DMS153 (cell line): ENCODE measurements around the gene NOS2.
"Not testable (repeated sequence)": the region's sequence is repeated elsewhere in the genome, so short reads cannot be mapped to it uniquely, and the experiment has no call there.

Source experiments
- DNase-seq: peaks from one replicate; lab custom pipeline; 2025; lab: John Stamatoyannopoulos, UW

The NOS2 gene

DNA sequence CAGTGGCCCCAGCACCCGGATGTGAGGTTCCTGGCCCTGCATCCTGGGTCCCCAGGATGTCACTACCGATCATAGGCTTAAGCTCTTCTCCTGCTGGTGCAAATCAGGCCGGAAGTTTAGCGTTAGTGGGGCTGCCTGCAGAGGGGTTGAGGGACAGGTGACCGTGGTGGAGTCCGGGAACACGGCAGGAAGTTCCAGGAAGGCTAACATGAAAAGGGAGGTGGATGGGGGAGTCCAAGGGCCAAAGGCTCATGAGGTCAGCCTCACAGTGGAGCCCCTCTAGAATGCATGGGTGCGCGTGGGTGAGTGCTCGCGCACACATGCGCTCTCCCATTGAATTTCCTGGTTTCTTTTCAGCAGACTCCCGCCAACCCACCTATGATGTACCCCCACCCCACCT lies 46.6 kb downstream of the NOS2 start:
- DNase-seq, result not testable (repeated sequence)

DNA sequence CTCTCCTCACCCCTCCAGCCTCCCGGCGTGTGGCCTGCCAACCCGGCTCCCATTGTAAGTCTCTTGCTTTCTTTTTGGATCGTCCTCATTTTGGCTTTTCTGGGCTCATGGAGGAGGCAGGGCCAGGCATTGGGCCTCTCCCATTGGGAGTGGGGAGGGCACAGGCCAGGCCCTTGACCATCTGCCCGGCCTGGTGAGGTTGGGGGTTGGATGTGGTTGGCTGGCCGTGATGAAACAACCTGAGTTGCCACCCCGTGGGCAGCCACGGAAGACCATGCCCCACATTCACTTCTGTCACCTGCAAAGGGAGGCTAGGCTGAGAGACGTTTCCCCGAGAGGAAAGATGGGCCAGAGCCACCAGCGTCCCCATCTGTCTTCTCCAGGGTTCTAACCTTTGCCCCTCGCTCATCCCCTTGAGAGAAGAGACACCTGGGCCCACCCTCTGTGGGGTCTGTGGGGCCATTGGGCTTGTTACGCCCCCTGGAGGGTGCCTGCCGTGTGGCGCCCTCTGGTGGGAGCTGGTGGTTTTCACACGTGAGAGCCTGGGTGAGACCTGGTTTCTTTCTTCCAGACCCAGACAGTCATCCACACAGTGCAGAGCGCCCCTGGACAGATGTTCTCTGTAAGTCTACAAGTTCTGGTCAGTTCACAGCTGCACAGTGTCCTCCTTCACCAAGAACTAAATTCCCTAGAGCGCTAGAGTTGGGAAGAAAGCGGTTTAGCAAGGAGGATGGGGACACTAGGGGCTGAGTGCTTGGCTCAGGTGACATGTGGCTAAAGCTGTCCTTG lies 47.3 kb downstream of the NOS2 start:
- DNase-seq, result not testable (repeated sequence)

DNA sequence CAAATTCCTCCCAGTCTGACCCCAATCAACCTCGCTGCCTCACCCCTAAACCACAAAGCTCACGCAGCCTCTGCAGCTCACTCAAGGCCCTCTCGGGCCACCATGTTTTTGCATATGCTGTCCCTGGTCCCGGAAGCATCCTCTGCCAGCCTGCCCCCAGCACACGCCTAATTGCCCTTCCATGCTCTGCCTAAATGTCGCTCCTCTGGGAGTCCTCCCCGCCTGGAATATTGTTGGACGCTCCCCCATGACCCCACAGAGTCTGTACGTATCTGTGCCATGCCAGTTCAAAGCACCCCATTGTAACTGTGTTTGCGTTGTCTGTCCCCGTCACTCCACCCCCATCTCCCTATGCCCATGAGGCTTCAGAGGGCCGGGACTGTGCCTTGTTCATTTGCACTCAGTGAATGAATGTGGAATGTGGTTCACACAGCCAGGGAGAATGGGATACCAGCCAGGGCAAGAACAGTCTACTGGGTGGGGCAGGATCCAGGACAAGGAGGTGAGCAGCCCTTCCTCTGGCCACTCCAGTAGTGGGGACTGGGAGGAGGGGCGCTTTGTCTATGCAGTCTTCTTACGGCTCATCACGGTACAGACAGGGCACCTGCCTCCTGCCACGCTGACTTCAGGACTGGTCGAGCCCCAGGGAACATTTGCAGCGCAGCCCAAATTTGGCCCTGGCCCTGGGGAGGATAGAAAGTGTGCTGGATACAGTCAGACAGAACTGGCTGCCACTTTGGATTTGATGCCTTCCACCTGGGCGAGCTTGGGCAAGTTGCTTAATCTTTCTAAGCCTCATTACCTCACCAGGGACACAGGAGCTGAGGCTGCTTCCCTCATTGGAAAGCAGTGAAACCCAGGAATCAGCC lies 48.5 kb downstream of the NOS2 start:
- no peak for DNase-seq

DNA sequence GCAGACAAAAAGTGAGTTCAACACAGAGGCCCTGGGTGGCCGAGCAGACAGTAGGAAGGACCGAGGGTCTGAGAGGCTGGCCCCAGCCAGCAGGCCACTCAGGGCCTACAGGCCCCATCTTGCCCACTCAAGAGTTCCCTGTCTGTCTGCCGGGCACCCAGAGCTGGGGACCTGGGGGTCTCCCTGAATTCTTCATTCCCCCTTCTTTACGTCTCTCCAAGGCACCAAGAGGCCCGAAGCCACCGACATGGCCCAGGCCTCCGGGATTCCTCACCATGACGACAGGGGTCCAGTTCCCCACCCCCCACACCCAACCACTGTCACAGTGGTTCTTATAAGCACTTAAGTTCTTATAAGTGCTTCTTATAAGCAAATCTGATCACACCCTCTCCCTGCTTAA lies 49.2 kb downstream of the NOS2 start:
- DNase-seq, result no peak

DNA sequence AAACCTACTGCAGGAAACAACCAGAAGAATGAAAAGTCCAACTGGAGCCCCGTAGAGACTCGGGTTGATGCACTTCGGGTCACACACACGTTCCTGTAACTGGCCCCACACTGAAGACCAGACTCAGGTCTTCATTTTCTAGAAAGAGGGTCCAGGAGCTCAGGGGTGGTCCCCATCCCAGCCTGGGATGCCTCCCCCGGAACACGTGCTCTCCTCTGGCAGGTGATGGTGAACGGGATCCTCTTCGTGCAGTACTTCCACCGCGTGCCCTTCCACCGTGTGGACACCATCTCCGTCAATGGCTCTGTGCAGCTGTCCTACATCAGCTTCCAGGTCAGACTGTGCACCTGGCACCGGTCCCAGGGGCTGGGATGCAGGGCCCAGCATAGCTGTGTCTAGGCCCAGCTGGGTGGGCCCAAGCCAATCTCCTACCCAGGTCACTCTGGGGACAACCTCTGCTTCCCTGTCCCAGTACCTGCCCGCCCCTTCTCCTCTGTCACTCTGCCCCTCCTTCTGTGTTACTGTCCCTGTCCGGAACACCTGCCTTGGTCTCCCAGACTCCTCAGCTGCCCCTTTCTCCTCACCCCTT lies 50.7 kb downstream of the NOS2 start:
- not testable (repeated sequence) for DNase-seq

DNA sequence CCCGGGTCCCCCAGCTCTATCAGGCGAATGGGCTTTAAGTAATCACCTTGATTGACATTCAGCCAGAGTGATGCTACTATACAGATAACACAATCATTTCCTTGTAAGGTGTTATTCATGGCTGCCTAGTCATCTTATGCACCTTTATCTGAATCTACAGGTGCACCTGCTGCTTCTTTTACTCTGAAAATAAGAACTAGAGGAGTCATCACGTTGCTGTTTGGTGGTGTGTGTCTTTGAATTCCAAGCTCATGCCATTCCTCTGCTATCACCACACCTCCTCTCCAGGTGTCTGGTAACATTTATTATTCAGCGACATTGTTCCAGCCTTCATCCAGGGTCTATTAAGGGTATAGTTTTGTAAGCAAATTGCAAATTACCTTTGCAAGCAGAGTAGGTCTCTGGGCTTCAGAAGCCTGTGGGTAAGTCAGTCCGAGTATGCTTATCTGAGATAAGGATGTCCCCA lies 51.9 kb downstream of the NOS2 start:
- no peak for DNase-seq

DNA sequence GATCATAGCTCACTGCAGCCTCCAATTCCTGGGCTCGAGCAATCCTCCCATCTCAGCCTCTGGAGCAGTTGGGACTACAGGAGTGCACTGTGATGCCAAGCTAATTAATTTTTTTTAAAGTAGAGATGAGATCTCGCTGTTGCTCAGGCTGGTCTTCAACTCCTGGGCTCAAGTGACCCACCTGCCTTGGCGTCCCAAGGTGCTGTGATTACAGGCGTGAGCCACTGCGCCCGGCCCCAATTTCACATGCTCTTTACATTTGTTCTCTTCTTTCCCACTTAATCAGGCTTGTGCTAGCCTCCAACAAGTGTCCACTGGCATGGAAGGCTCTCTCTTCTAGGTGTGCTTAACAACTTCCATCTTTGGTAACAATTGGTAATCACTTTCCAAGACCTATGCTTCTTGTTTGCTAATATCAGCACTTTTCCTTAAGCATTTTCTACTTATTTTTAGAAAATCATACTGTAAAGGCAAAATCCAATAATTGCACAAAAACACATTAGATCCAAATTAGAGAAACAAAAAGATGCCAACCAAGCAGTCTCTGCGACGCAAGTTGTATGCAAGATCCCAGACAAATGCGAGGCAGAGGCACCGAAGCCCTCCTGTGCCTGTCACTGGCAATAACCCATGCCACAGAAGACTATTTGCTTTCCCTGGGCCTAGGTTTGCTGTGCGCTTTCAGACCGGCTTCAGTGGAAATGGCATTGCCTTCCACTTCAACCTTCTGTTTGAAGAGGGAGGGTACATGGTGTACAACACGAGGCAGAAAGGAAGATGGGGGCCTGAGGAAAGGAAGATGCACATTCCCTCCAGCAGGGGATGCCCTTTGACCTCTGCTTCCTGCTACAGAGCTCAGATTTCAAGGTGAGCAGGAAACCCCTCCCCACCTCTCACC lies 52.6 kb downstream of the NOS2 start:
- DNase-seq, result no peak

DNA sequence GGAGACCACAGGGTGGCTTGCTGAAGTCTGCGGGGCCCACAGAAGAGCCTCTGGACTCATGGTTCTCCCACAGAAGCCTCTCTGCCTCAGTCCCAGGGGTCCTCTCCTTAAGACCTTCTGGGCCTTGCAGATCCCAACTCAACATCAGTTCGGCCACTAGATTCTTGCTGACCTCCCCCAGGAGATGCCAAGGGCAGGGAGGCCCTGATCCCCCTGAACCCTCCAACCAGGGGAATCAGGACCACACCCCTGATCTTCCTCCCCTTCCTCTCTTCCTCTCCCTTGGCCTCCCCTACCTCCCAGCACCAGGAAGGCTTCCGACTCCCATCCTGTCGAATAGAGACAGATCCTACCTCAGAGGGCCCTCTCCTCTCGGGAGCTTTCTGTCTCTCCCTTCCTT lies 53.4 kb downstream of the NOS2 start:
- DNase-seq, result no peak

DNA sequence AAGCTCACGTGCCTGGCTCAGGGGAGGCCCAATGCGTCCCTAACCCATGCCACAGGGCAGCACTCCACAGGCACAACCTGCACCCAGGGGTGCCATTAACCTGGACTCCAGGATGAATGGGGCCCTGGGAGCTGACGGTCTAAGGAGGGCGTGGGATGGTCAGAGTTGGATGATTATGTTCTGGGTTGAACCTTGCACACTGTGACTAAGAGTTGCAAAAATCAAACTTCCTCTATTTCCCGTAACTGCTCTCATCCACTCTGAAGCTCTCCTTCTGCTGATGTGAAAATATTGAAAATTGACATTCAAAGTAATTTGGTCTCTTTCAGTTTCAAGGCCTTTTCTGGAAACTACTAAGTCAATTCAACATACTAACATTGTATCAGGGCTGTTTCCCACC lies 54.0 kb downstream of the NOS2 start:
- DNase-seq, result not testable (repeated sequence)

DNA sequence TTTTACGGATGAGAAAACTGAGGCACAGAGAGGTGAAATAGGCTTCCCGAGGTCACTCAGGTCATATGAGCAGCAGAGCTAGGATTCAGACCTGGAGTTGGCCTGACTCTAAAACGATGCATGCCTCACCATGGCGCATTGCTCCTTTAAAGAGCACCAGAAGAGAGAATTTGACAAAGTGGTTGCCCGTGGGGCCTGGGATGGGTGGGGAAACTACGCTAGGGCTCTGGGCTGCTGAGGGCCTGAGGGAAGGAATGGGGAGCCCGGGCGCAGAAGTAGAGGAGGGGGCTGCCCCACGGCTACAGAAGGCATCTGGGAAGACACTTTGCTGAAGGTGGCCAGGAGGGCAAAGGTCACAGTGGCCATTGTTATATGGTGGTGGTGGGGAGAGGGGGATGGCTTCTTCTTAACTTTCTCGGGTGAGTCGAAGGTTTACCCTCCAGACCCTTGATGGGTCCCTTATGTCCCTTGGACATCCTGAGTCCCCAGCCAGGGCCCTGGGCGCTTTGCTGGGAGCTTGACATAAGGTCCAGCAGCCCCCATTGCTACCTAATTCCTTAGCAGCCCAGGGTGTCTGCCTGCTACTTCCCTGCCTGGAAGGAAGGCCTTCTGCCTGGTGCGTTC lies 55.0 kb downstream of the NOS2 start:
- DNase-seq, result not testable (repeated sequence)

DNA sequence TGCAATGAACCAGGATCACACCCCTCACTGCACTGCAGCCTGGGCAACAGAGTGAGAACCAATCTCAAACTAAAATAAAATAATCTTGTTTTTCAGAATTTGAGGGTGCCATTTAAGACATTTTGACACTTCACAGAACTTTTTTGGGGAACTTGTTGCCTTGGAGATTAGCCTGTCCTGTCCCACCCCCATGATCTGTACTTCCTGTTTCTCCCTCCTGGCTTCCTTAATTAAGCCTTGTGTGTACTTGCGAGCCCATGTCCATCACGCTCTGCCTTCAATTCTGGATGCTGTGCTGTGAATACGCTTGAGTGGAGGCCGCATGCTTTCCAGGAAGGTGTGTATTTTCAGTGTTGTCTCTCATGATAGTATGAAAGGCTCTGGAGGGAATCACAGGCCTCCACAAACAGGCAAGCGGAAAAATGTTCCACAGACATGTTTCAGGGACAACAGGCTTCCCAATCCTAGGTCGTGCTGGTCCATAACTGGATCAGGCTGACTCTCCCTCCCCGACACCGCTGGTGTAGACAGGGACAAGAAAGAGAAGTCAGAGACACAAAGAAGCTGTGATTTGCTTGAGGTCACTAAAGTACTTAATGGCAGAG lies 56.9 kb downstream of the NOS2 start:
- DNase-seq, result no peak

DNA sequence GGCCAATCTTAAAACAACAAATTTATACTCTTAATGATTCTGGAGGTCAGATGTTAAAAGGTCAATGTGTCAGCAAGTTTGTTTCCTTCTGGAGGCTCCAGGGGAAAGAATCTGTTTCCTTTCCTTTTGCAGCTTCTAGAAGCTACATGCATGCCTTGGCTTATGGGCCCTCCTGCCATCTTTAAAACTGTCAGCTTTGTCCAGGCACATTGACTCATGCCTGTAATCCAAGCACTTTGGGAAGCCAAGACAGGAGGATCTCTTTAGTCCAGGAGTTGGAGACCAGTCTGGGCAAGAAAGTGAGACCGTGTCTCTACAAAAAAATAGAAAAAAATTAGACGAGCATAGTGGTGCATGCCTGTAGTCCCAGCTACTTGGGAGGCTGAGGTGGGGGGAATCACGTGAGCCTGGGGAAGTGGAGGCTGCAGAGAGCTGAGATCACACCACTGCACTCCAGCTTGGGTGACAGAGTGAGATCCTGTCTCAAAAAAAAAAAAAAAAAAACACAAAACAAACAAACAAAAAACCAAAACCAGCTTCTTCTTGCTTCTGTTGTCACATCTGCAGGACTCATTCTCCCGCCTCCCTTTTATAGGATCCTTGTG lies 58.3 kb downstream of the NOS2 start:
- DNase-seq, result no peak

DNA sequence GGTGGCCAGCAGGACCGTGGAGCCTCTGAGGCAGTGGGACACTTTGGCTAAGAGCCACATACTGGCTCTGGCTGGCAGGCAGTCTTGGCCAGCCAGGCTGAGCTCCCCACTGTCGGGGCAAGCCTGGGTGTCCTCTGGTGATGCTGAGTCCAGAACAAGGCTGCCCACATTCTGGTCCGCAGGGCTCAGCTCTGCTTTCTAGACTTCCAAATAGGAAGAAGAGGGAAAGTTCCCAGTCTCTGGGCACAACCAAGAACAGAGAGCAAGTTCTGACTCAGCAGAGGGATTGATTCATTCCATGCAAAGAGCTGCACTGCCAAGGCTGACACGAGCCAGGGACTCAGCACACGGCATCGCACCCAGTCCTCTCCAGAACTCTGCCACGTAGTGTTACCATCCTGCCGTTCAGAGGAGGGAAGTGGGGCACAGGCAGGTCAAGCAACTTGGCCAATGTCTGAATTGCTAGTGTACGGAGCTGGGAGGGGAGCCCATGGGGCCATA lies 58.9 kb downstream of the NOS2 start:
- no peak for DNase-seq

DNA sequence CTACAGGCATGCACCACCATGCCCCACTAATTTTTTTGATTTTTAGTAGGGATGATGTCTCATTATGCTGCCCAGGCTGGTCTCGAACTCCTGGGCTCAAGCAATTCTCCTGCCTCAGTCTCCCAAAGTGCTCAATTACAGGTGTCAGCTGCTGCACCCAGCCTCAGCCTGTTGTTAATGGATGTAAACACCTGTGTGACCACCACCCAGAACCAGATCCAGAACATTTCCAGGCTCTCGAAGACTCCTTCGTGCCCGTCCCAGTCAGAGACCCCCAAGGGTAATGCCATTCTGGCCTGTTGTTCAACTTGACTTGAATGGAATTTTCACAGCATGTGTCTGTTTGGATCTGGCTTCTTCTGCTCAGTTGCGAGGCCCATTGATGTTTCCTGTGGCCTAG lies 59.8 kb downstream of the NOS2 start:
- DNase-seq, result not testable (repeated sequence)

DNA sequence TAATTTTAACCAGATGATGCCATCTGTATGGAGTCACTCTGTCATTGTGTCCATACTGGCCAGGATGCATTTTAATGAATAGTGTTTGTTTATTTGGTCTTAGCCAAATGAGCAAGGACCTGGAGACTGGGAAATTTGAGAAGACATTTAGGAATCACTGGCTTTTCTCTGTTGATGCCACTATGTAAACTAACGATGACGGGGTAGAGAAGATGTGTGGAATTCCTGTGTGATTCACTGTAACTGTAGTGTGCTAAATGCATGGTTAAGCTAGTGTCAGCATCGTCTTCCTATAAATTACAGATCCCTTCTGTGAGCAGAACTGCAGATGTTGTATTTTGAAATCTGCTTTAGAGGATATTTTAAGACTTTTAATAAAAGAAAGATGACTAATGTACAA lies 66.6 kb downstream of the NOS2 start:
- no peak for DNase-seq

DNA sequence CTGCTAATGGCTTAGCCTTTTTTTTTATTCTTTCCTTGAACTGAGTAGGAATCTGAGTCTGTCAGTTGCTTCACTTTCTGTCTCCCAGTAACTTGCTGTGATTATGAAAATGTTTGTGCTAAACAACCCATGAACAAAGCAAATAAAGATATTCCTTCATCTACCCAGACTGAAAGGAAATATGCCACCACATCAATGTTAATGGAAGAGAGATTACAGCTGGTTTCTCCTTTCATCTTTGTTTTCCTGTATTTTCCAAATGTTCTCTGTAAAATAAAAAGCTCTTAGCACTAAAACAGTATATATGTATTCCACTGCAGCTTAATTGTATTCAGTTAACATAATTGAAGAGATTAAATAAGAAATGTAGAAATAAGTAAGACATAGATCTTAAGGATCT lies 67.6 kb downstream of the NOS2 start:
- not testable (repeated sequence) for DNase-seq

DNA sequence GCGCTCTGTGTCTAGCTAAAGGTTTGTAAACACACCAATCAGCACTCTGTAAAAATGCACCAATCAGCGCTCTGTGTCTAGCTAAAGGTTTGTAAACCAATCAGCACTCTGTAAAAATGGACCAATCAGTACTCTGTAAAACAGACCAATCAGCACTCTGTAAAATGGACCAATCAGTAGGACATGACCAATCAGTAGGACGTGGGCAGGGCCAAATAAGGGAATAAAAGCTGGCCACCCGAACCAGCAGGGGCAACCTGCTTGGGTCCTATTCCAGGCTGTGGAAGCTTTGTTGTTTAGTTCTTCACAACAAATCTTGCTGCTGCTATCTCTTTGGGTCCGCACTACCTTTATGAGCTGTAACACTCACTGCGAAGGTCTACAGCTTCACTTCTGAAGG lies 74.3 kb downstream of the NOS2 start:
- not testable (repeated sequence) for DNase-seq

DNA sequence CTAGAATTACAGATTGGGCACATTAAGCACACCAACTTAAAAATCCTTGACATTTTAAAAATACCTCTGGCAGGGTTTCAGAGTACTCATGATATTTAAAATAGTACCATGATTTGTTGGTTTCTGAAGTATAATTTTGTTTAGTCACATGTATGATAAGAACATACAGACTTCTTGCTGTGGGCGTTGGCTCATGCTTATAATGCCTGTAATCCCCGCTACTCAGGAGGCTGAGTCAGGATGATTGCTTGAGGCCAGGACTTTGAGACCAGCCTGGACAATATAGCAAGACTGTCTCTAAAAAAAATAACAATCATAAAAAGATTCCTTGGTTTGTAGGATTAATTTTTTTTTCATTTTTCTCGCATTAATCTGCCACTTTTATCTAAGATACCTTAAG lies 78.5 kb downstream of the NOS2 start:
- no peak for DNase-seq
